HG02763 (cell line): Measurements from ENCODE around the gene TYRP1.

Source experiments
- ATAC-seq: cut with Tn5 transposase; IDR thresholded peaks from one replicate; pipeline ENCODE4 v1.9.1; 2021; ENCODE audit warnings: mild to moderate bottlenecking, moderate library complexity; ENCODE audit not compliant: unreplicated experiment

The TYRP1 gene

GRCh38 chr9:12730198-12730597, 37.0 kb downstream of the TYRP1 start:
- no peak for ATAC-seq

GRCh38 chr9:12730927-12731326, 37.7 kb downstream of the TYRP1 start:
- ATAC-seq: no peak

GRCh38 chr9:12732971-12733370, 39.8 kb downstream of the TYRP1 start:
- ATAC-seq: no peak

GRCh38 chr9:12735665-12736064, 42.5 kb downstream of the TYRP1 start:
- no peak for ATAC-seq

DNA sequence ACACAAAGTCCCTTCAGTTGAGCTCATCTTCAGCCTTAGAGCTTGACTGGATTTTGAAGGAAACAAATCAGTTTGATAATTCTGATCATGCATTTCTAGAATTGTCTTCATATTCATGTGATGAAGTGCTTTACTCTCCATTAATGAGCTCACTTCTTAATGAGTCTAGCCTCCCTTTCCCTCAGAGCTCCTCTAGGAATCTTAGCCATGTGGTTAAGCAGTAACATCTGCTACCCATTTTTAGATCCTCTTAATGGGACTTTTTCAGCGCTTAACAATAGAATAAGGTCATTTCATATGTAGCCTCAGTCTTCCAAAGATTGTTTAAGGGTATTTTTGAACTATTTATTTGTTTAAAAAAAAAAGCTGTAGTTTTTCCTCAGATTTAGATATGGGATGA, 44.7 kb downstream of the TYRP1 start:
- ATAC-seq: no peak

DNA sequence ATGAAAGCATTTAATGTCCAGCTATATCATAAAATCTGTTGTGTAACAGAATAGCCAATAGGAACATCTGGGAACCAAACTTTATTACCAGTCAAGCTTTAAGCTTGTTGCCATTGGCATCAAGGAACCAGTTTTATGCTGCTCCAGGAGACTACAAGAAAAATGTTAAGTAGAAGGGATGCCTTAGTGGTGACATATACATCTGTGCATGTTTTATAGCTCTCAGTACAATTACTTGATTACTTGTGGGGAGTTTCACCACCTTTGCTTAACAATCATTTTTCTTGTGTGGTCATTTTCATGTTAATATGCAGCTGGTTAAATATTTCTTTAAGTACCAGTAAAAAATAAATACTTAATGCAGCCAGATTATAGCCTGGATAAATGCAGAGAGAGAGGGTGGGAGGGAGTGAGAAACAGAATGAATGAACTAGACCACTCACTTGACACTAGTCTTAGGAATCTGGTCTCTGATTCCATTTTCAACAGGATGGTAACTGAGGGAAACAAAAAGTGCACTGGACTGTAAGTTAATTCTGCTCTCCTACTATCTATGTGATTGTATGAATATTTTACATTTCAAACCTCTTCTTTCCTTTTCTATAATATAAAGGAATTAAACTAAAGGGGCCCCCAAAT, 45.9 kb downstream of the TYRP1 start:
- ATAC-seq: no peak

DNA sequence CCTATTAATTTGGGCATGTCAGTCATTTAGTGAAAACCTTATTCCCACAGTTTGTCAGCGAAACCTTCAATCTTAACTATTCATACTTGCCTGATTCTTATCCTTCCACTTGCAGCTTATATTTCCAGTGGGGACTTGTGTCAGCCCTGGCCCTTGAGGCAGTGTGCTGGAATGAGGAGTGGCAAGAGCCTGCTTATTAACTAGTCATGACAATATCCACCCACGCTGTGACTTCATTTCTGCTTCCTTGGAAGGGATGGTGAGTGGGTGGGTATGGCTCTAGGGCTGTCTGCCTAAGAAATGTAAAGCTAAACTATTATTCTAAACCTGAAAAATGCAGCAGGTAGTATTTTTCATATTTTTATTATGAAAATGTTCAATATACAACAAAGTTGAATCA, 47.7 kb downstream of the TYRP1 start:
- no peak for ATAC-seq

DNA sequence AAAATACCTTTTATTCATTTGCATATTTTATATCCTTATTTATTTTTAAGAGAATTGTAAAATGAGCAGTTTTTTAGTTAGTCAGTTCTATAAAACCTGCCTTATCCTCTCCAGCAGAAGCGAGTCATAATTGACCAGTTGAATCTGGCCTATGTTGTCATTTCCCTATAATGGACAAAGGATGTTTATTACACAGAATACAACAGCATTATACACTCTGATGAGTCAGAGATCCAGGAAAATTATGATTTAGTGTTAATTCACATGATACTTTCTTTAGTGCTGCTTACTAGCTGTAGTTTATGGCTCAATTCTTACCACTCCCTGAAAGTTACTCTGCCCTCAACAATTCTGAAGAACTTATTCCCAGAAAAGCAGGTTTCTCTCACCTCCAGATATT, 54.8 kb downstream of the TYRP1 start:
- no peak for ATAC-seq

- no peak for ATAC-seq
These were observed 55.8 kb downstream of the TYRP1 start for GRCh38 chr9:12748954-12749353.

GRCh38 chr9:12753931-12754330, 60.7 kb downstream of the TYRP1 start:
- no peak for ATAC-seq

- ATAC-seq: no peak
These were observed 66.6 kb downstream of the TYRP1 start for GRCh38 chr9:12759761-12760160.
